GM12892 (cell line): Measurements from ENCODE around the gene FGF11.

ENCODE experiments used
- POLR2A ChIP-seq: IDR thresholded peaks from 2 replicates; pipeline ENCODE4 v1.6.1; 2011; ENCODE audit warnings: low read depth, low read length, control low read depth
- POLR2AphosphoS5 ChIP-seq: IDR thresholded peaks from 2 replicates; pipeline ENCODE4 v1.6.1; 2011; ENCODE audit warnings: low read depth, low read length, control low read depth
- TAF1 ChIP-seq: IDR thresholded peaks from 2 replicates; pipeline ENCODE4 v1.6.1; 2011; ENCODE audit warnings: low read depth, mild to moderate bottlenecking, control low read depth, low read length, borderline replicate concordance

DNA sequence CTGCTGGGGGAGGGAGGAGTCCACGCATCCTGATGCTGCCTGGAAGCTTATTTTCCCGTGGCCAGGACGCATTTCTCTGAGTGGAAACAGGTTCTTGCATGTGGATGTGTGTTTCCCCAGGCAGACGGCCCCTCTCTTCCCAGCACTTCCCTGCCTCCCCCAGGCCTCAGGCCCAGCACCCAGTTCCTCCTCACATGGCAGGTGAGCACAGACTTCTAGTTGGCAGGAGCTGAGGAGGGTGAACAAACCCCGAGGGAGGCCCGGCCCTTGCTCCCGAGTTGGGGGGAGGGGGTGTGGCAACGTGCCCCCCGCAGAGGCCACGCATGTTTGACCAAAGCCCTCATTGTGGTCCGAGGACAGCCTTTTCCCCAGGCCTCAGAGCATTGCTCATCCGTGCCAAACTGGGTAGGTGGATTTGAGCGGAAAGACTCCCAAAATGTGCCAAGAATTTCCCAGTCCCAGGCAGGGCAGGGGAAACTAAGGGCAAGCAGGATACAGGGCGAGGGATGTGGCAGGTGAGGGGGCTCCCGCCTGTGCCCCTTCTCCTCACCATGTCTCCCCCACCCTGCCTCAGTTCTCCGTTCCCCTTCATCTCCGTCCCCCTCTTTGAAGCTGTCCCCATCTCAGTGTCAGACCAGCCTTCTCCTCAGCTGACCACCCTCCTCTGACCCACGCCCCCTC, 20.7 kb upstream of the FGF11 start:
- TF ChIP-seq POLR2A (no peak), POLR2AphosphoS5 (no peak), TAF1 (no peak)
